Neutrophil (primary cell): ENCODE data around the gene FCAMR.
"Not testable (repeated sequence)": the region's sequence is repeated elsewhere in the genome, so short reads cannot be mapped to it uniquely, and the experiment has no call there.

Source experiments
- H3K27ac ChIP-seq: fragments of 200-600 bp; sonication (generic); 2 replicates; pipeline ENCODE4 v1.5.1; 2016; ENCODE audit warnings: mild to moderate bottlenecking, moderate library complexity
- H3K27me3 ChIP-seq: fragments of 200-600 bp; sonication (generic); 2 replicates; pipeline ENCODE4 v1.6.0; 2016; ENCODE audit warnings: mild to moderate bottlenecking
- H3K36me3 ChIP-seq: fragments of 200-600 bp; sonication (generic); 2 replicates; pipeline ENCODE4 v1.5.1; 2017
- H3K4me1 ChIP-seq, 2 experiments: fragments of 200-600 bp in 1 of 2; sonication (generic) in 1 of 2; 1 replicate in 1 of 2; 2 replicates in 1 of 2; pipeline versions ENCODE4 v1.5.1 to v1.6.1; 2013 to 2016; ENCODE audit warnings: low read depth in 1 of 2, low read length in 1 of 2, mild to moderate bottlenecking in 1 of 2, moderate library complexity in 1 of 2; ENCODE audit not compliant: control insufficient read depth in 1 of 2, insufficient read depth in 1 of 2
- H3K4me3 ChIP-seq, 2 experiments: fragments of 200-600 bp in 1 of 2; sonication (generic) in 1 of 2; 1 replicate in 1 of 2; 2 replicates in 1 of 2; pipeline ENCODE4 v1.5.1; 2013 to 2016; ENCODE audit warnings: low read depth in 1 of 2, low read length in 1 of 2, mild to moderate bottlenecking in 1 of 2, moderate library complexity in 1 of 2
- H3K9me3 ChIP-seq: fragments of 200-600 bp; sonication (generic); 2 replicates; pipeline ENCODE4 v1.5.1; 2016
- TF ChIP-seq, protein P1 (sequence below): fragments of 200-600 bp; sonication (generic); IDR thresholded peaks from 2 replicates; pipeline ENCODE4 v1.5.1; 2016; ENCODE audit warnings: antibody characterized with exemption

FCAMR gene

GRCh38 chr1:206925106-206925736, 45.0 kb downstream of the FCAMR start:
- H3K27ac ChIP-seq = peak overlapping the region; percentile 37
- TF ChIP-seq, protein P1, sequence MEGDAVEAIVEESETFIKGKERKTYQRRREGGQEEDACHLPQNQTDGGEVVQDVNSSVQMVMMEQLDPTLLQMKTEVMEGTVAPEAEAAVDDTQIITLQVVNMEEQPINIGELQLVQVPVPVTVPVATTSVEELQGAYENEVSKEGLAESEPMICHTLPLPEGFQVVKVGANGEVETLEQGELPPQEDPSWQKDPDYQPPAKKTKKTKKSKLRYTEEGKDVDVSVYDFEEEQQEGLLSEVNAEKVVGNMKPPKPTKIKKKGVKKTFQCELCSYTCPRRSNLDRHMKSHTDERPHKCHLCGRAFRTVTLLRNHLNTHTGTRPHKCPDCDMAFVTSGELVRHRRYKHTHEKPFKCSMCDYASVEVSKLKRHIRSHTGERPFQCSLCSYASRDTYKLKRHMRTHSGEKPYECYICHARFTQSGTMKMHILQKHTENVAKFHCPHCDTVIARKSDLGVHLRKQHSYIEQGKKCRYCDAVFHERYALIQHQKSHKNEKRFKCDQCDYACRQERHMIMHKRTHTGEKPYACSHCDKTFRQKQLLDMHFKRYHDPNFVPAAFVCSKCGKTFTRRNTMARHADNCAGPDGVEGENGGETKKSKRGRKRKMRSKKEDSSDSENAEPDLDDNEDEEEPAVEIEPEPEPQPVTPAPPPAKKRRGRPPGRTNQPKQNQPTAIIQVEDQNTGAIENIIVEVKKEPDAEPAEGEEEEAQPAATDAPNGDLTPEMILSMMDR = no peak
- peaks cover 32 to 40% of the 10 kb centered on the region in 2 experiments for H3K4me1 ChIP-seq
- H3K27me3 ChIP-seq = no peaks in the 10 kb centered on the region
- H3K36me3 ChIP-seq = no peaks in the 10 kb centered on the region
- no peaks in the 10 kb centered on the region for H3K9me3 ChIP-seq
- no peak overlapping the region for H3K4me3 ChIP-seq

- H3K4me1 ChIP-seq = peaks cover 32 to 40% of the 10 kb centered on the region in 2 experiments
- TF ChIP-seq, protein P1 = no peak
- peak overlapping the region; percentile 37 for H3K27ac ChIP-seq
- H3K4me3 ChIP-seq = no peak overlapping the region
- no peaks in the 10 kb centered on the region for H3K36me3 ChIP-seq
- H3K27me3 ChIP-seq = no peaks in the 10 kb centered on the region
- H3K9me3 ChIP-seq = no peaks in the 10 kb centered on the region
Measured at GRCh38 chr1:206924592-206925105, 45.6 kb downstream of the FCAMR start.

DNA sequence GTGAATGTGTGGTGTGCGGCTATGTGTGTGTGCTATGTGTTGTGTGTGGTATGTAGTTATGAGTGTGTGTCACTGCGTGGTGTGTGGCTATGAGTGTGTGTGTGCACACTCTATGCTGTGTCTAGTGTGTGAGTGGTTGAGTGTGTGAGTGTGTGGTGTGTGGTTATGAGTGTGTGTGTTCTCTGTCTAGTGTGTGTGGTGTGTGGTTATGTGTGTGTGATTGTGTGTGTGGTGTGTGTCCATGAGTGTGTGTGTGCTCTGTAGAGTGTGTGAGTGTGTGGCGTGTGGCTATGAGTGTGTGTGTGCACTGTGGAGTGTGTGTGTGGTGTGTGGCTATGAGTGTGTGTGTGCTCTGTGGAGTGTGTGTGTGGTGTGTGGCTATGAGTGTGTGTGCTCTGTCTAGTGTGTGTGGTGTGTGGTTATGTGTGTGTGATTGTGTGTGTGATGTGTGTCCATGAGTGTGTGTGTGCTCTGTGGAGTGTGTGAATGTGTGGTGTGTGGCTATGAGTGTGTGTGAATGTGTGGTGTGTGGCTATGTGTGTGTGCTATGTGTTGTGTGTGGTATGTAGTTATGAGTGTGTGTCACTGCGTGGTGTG, 46.2 kb downstream of the FCAMR start:
- peak overlapping the region; percentile 90 for H3K27ac ChIP-seq
- H3K4me3 ChIP-seq = not testable (repeated sequence)

DNA sequence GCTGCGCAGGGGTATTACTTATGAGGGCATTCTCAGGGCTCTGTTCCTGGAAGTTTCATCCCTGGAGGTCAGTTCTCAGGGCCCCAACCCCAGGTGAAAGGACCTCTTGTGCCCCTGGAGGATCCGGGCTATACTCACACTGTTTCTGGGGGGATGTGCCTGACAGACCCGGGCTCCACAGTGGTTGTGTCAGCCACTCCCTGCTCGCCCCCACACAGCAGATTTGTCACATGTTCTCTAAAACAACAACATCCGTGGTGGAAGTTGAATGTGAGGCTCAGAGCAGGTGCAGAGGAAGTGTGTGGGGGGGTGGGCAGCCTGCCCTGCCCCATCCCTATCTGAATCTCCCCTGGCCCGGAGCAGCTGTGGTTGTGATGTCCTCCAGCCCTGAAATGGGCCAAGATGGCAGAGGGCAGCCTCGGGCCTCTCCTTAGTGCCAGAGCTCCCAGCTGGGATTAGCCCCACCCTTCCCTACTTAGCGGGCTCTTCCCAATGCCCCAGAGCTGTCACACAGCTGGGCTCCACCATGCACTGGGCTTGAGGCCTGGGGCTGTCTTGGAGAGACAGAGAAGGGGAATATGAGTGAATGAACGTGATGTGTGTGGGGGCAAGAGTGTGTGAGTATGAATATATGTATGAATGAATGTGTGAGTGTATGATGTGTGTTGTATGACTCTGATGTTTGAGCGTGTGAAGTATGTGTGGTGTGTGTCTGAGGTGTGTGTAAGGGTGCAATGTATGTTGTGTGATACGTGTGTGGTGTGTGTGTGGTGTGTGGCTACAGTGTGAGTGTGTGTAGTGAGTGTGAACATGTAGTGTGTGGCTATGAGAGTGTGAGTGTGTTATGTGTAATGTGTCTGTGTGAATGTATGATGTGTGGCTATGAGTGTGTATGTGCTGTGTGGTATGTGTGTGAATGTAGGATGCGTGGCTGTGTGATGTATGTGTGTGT, 47.0 kb downstream of the FCAMR start:
- H3K36me3 ChIP-seq = no peaks in the 10 kb centered on the region
- H3K4me3 ChIP-seq = peak overlapping the region in 1 of 2 experiments; percentile 55
- H3K4me1 ChIP-seq = peaks cover 32 to 40% of the 10 kb centered on the region in 2 experiments
- no peaks in the 10 kb centered on the region for H3K9me3 ChIP-seq
- H3K27ac ChIP-seq = peak overlapping the region; percentile 90
- no peaks in the 10 kb centered on the region for H3K27me3 ChIP-seq
- TF ChIP-seq, protein P1 = no peak

More for the DNA sequence above, 46.2 kb downstream of the FCAMR start:
- not testable (repeated sequence) for H3K27me3 ChIP-seq, H3K36me3 ChIP-seq, H3K9me3 ChIP-seq
- peaks cover 32 to 40% of the 10 kb centered on the region in 2 experiments for H3K4me1 ChIP-seq

- Histone ChIP-seq H3K4me1 (peaks cover 32 to 40% of the 10 kb centered on the region in 2 experiments), H3K27ac (peak overlapping the region; percentile 90), H3K4me3 (peak overlapping the region; percentile 44 to 55)
Measured at GRCh38 chr1:206922524-206922923, 47.7 kb downstream of the FCAMR start.

More at GRCh38 chr1:206922524-206922923, 47.7 kb downstream of the FCAMR start:
- no peaks in the 10 kb centered on the region for H3K9me3 ChIP-seq
- no peaks in the 10 kb centered on the region for H3K27me3 ChIP-seq
- no peaks in the 10 kb centered on the region for H3K36me3 ChIP-seq
- TF ChIP-seq, protein P1 = no peak
